ENCODE results near the gene CMA1. TPM values are rescaled to one million over a fixed set of nuclear protein-coding genes. Genes with fewer than 3 reads are reported as not detected.
A peak's percentile ranks its signal among the peaks of the same experiment; 100 is the strongest.

The CMA1 gene
- total and polyA plus RNA-seq, 2 of the 8 experiments (the other 6 are each of a cell fraction or from before 2014, with no cell fraction given) = not detected

DNA sequence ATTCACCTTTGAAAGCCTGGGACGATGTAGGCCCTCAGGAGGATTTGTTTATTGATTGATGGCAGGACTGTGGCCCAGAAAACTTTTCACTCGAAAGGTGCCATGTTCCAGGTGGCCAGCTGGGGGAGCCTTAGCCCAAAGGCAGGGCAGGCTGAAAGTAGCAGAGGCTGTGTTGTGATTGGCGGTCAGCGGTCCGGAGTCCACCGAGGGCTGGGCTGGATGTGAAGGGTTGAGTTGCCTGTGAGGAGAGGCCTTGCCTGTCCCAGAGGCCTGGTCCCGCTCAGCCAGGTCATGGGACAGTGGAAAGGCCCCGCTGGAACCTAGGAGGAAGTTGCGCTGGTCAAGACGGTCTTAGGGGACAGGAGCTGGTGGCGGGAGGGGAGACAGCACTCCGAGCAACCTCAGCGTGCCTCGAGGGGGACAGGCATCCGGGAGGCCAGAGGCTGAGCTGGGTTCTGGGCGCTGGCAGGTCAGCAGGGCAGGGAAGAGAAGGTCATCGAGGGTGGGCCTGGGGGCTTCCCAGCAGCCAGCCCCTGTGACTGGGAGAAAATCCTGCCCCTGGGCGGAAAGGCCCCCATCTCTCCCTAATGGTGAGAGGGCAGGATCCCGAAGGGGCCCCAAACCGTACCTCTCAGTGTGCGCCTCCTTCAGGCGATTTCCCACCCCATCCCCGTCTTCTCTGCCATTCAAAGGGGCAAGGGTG is 26.3 kb downstream of the CMA1 start (continued):
- no peak for TF ChIP-seq RNF2 (IDR thresholded peaks at IDR 0.05; ENCODE audit: borderline replicate concordance, low read depth, low read length, missing control alignments, poor library complexity, severe bottlenecking)
- no peak for TF ChIP-seq RXRA (IDR thresholded peaks at IDR 0.05; ENCODE audit: insufficient read depth, low read depth, low read length)
- TF ChIP-seq, protein P1, sequence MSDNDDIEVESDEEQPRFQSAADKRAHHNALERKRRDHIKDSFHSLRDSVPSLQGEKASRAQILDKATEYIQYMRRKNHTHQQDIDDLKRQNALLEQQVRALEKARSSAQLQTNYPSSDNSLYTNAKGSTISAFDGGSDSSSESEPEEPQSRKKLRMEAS (IDR thresholded peaks at IDR 0.05) = no peak
- 0 out of 2 replicates have a peak, but pooled peaks have one; percentile 16 for TF ChIP-seq TBP (IDR thresholded peaks at IDR 0.05; ENCODE audit: low read depth, low read length)
- TF ChIP-seq ZNF274 (IDR thresholded peaks at IDR 0.05; ENCODE audit: borderline replicate concordance, extremely low read depth, low read length) = no peak
- no peak for TF ChIP-seq FOSL1 (IDR thresholded peaks at IDR 0.05; ENCODE audit: insufficient read depth, low read depth, low read length)
- no peak for TF ChIP-seq KDM4A (IDR thresholded peaks at IDR 0.05; ENCODE audit: low read depth, low read length, severe bottlenecking)
- TF ChIP-seq CEBPB (IDR thresholded peaks at IDR 0.05; ENCODE audit: low read depth, low read length) = no peak
- TF ChIP-seq USF2 (IDR thresholded peaks at IDR 0.05; ENCODE audit: low read length) = no peak
- TF ChIP-seq YY1 (IDR thresholded peaks at IDR 0.05; ENCODE audit: low read depth, low read length) = no peak
- no peak for TF ChIP-seq SP1 (IDR thresholded peaks at IDR 0.05; ENCODE audit: low read depth, low read length)
- TF ChIP-seq HDAC6 (IDR thresholded peaks at IDR 0.05; ENCODE audit: low read depth, low read length) = no peak
- no peak for TF ChIP-seq JUN (IDR thresholded peaks at IDR 0.05; ENCODE audit: low read depth, low read length)
- no peak for TF ChIP-seq NRF1 (IDR thresholded peaks at IDR 0.05; ENCODE audit: low read depth, low read length)
- no peak for TF ChIP-seq HDAC2 (IDR thresholded peaks at IDR 0.05; ENCODE audit: borderline replicate concordance in 1 of 2, low read depth in 2 of 2, low read length in 2 of 2)

All from H1 (cell line).